GM20431 (cell line): ENCODE measurements around the gene JMY.

Experiments
- in situ Hi-C: fragments of 300-500 bp; cut with MseI, MboI; formaldehyde crosslinking; loops from one replicate; pipeline ENCODE4 v1.15.0; 2020; ENCODE audit warnings: low sequenced_read_pairs; ENCODE audit not compliant: unreplicated experiment

Gene JMY, protein sequence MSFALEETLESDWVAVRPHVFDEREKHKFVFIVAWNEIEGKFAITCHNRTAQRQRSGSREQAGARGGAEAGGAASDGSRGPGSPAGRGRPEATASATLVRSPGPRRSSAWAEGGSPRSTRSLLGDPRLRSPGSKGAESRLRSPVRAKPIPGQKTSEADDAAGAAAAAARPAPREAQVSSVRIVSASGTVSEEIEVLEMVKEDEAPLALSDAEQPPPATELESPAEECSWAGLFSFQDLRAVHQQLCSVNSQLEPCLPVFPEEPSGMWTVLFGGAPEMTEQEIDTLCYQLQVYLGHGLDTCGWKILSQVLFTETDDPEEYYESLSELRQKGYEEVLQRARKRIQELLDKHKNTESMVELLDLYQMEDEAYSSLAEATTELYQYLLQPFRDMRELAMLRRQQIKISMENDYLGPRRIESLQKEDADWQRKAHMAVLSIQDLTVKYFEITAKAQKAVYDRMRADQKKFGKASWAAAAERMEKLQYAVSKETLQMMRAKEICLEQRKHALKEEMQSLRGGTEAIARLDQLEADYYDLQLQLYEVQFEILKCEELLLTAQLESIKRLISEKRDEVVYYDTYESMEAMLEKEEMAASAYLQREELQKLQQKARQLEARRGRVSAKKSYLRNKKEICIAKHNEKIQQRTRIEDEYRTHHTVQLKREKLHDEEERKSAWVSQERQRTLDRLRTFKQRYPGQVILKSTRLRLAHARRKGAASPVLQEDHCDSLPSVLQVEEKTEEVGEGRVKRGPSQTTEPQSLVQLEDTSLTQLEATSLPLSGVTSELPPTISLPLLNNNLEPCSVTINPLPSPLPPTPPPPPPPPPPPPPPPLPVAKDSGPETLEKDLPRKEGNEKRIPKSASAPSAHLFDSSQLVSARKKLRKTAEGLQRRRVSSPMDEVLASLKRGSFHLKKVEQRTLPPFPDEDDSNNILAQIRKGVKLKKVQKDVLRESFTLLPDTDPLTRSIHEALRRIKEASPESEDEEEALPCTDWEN

DNA sequence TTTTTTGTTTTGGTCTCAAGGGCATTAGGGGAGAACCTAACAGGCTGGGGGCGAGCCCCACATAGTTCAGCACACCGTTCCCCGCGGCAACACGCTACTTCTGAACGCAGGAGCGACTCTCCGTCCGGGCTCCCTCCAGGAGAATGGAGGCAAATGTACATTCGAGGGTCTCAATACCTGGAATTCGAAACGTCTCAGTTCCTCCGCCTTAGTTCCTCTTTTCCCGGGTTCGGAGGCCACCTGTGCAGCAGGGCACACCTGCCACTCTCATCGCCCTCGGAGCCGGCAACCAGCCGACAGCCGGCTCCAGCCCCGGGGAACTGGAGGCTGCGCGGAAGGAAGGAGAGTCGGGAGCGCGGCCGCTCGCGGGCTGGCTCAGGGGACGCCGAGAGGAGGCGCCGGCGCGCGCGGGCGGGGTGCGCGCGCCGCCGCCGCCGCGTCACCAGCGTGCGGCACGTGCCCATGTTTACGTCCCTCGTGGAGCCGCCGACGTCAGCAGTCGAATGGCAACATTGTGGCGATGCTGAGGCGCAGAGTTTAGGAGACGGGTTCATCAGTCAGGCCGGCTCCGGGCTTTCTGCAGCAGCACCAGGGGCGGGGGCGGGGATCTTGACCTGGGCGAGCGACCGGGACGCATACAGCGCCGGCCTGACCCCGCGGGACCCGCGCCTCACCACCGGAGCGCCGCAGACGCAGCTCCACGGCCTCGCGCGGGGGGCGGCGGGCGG is at the start of gene JMY:
JMY (plus strand) TSS at position 498 of the 728 bp plus-strand sequence. CDS start 520 bp downstream, outside the sequence.
- in situ Hi-C loops, result no loop called here

- in situ Hi-C loops, result no loop called here
These were observed 49.5 kb upstream of the JMY start for GRCh38 chr5:79186455-79186854.

DNA sequence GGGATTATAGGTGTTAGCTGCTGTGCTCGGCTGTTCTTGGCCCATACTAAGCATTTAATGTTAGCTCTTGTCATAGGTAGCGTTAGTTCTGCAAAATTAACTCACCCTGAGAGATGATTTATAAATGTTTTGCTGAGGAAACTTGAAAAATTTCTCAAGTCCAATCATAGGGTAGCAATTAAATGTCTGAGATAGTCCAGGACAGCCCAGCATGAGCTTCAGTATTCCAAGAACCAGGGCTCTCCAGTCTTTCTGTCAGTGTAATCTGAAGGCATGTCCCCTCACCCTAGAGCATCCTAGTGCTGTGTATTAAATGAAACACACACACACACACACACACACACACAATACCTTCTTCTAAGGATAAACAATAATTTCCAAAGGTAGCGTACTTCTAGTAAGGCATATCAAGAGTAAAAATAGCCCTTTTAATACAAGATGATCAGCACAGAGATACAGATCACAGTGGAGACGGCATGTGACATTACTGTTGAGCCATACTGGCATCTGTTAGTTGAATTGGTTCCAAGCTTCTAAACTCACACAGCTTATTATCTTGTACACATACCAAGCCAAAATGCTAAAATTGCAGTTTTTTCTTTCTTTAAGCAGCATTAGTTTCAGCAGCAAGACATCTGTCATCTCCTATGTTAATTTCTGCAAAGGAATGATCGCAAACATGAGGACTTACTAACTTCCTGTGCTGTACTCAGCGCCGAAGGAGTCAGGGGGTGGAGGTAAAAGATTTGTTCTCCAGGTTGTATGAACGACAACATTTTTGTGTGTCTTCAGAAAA is 46.3 kb upstream of the JMY start:
- in situ Hi-C loops, result no loop called here

- in situ Hi-C loops, result no loop called here
These were observed 45.7 kb upstream of the JMY start for GRCh38 chr5:79190235-79190529.

GRCh38 chr5:79191457-79191856 is 44.5 kb upstream of the JMY start:
- in situ Hi-C loops, result no loop called here

DNA sequence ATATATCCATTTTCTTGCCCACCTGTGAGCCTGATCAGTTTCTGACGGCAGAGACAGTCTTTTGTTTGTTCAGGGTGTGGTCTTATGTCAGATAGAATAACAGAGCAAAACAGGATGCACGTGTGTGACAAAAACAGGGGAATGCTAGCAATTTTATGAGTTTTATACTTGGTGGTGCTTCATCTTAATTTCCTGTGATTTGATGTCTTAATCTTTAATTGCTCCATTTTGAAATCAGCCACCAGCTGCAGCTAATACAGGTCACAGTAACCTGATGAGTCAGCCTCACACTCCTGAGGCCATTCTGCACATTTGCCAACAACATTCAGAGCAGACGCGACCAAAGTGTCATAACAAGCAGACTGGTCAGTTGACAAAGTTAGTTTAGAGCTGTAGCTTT is 42.3 kb upstream of the JMY start:
- in situ Hi-C loops, result no loop called here

DNA sequence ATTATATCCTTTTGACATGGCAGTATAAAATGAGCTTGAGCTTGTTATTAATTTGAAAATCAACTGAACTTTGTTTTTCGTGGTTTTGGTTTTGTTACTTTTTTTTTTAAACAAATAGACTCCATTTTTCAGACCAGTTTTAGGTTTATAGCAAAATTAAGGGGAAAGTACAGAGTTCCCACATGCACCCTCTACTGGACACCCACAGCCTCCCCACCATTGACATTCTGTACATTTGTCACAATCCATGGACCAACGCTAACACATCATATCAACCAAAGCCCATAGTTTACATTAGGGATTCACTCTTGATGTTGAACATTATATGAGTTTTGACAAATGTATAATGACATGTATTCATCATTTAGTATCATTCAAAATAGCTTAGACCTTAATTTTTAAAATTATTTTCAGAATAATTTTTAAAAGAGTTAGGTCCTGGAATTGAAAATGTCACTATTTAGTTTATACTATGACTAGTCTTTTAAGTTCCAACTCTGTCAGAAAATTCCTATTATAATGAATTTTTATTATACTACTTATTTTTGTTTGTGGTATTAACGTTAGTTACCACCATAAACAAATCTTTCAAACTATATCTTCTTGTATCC is 35.3 kb upstream of the JMY start:
- in situ Hi-C loops, result no loop called here

DNA sequence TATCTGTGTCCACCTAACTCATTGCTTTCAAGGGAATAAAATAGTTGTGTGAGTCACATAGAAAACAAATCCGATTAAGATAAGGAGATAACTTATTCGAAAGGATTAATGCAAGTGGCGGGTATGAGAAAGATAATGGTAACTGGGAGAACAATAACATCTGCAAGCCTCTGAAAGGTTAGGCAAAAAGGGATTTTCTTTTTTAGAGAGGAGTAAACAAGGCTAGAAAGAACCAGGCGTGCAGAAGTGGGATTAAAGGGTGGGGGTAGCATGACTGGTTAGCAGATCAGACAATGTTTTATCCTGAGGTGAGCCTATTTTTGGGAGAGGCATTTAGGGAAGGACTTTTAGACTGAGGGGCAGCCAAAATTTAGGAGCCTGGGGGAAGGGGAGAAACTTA is 34.7 kb upstream of the JMY start:
- in situ Hi-C loops, result no loop called here

DNA sequence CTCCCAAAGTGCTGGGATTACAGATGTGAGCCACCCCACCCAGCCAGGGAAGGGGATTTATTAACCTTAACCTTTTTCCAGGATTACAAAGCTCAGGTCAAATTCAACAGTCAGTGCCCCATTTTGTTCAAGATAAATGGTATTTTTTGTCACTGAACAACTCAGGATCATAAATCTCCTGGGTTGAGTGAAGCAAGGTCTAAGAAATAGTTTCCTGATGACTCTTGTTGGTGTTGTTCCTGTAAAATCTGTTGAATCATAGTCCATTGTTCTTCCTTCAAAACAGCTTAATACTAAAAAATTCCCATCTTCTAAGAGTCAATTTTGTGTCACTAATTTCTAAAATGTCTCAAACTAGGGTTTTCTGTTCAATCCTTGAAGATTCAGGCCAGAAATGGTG is 33.9 kb upstream of the JMY start:
- in situ Hi-C loops, result no loop called here

- in situ Hi-C loops, result no loop called here
These were observed 30.0 kb upstream of the JMY start for GRCh38 chr5:79205965-79206364.

GRCh38 chr5:79206541-79206940 is 29.4 kb upstream of the JMY start:
- in situ Hi-C loops, result no loop called here

DNA sequence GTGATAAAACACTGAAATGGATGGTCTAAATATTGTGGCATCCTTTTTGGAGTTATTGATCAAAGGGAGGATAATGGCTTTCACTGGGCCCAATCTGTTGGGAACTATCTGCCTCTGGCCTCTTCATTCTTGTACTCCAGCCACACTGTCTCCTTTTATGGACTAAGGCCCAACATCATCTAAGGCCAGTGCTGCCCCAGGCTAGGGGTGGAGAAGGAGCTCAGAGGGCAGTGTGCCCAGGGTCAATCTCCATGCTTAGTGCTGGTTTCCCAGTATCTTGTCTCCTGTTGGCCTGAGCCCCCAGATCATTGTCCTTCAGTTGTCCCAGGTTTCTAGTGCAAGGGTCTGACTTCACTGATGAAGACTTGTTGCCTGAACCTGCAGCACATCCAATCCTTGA is 26.4 kb upstream of the JMY start:
- in situ Hi-C loops, result no loop called here

DNA sequence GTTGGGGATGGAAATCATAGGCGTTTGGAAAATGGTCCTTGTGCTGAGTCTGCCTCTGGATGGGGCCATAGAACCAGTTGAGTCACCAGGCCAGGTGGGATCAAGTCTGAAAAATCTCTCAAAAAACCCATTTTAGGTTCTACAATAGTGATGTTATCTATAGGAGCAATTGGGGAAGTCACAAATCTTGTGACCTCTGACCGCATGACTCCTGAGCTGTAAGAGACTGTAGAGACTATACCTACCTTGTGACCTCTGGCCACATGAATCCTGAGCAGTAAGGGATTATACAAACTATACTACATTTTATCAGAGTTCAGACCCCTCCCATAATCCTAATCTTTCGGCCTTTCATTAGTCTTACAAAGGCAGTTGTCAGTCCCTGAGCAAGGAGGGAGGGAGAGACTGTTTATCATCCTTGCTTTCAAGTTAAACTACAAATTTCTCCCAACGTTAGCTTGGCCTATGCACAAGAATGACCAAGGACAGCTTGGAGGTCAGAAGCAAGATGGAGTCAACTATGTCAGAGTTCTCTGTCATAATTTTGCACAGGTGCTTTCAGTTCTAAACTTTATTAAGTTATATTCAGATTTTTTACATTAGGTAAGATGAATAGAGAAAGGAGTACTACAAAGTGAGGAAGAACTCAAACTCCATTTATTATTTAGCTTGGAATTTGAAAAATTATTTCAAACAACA is 11.5 kb upstream of the JMY start:
- in situ Hi-C loops, result no loop called here

- in situ Hi-C loops, result no loop called here
These were observed 10.9 kb upstream of the JMY start for GRCh38 chr5:79225026-79225425.

- in situ Hi-C loops, result no loop called here
These were observed 10.5 kb upstream of the JMY start for GRCh38 chr5:79225441-79225840.

- in situ Hi-C loops, result no loop called here
These were observed 8.4 kb upstream of the JMY start for GRCh38 chr5:79227484-79228025.

- in situ Hi-C loops, result no loop called here
These were observed 6.4 kb upstream of the JMY start for GRCh38 chr5:79229357-79230174.

DNA sequence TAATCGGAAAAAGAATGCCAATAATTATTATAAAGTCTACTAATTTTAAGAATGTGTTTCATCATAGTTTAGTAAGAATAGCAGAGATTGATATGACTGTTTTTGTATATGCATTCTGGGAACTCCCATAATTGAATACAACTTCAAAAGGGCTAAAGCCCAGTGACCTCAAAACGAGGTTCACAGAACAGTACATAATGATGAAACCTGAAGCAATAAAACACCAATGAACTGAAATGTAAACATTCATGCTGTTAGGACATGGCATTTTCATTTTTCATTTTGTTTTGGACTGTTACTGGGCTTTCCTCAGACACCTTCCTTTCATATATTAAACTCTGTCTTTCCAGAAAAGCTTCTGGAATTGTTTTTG is 684 bp upstream of the JMY start:
- in situ Hi-C loops, result no loop called here
